NCI-H82 (cell line): ENCODE results near the gene PIP4K2C.
"Not testable (repeated sequence)": the region's sequence is repeated elsewhere in the genome, so short reads cannot be mapped to it uniquely, and the experiment has no call there.

Experiments
- DNase-seq: peaks from one replicate; lab custom pipeline; 2025; lab: John Stamatoyannopoulos, UW

The PIP4K2C gene

GRCh38 chr12:57560516-57560915 is 30.5 kb upstream of the PIP4K2C start:
- no peak for DNase-seq

- DNase-seq, result peak; percentile 20
Observed at GRCh38 chr12:57561117-57561516, 29.9 kb upstream of the PIP4K2C start.

GRCh38 chr12:57563358-57563757 is 27.6 kb upstream of the PIP4K2C start:
- DNase-seq, result no peak

GRCh38 chr12:57564178-57564740 is 26.7 kb upstream of the PIP4K2C start:
- DNase-seq, result no peak

GRCh38 chr12:57568838-57569237 is 22.2 kb upstream of the PIP4K2C start:
- no peak for DNase-seq

GRCh38 chr12:57569858-57570257 is 21.1 kb upstream of the PIP4K2C start:
- DNase-seq, result no peak

GRCh38 chr12:57570438-57570837 is 20.6 kb upstream of the PIP4K2C start:
- DNase-seq, result not testable (repeated sequence)

- DNase-seq, result no peak
Observed at GRCh38 chr12:57571926-57572762, 18.8 kb upstream of the PIP4K2C start.

GRCh38 chr12:57574795-57575194 is 16.2 kb upstream of the PIP4K2C start:
- no peak for DNase-seq

- DNase-seq, result no peak
Observed at GRCh38 chr12:57575771-57576612, 15.0 kb upstream of the PIP4K2C start.

- no peak for DNase-seq
Observed at GRCh38 chr12:57576613-57577160, 14.3 kb upstream of the PIP4K2C start.

- DNase-seq, result no peak
Observed at GRCh38 chr12:57577981-57578758, 12.8 kb upstream of the PIP4K2C start.

- DNase-seq, result no peak
Observed at GRCh38 chr12:57579011-57579410, 12.0 kb upstream of the PIP4K2C start.

GRCh38 chr12:57579677-57580465 is 11.1 kb upstream of the PIP4K2C start:
- no peak for DNase-seq

- no peak for DNase-seq
Observed at GRCh38 chr12:57580466-57580795, 10.6 kb upstream of the PIP4K2C start.

GRCh38 chr12:57581802-57582201 is 9.2 kb upstream of the PIP4K2C start:
- DNase-seq, result no peak

GRCh38 chr12:57582440-57582839 is 8.6 kb upstream of the PIP4K2C start:
- no peak for DNase-seq

- peak; percentile 95 for DNase-seq
Observed at GRCh38 chr12:57583008-57583831, 7.8 kb upstream of the PIP4K2C start.

- DNase-seq, result no peak
Observed at GRCh38 chr12:57584050-57584449, 6.9 kb upstream of the PIP4K2C start.

GRCh38 chr12:57584690-57585089 is 6.3 kb upstream of the PIP4K2C start:
- no peak for DNase-seq
